ENCODE data around the gene OR11A1.

- TF ChIP-seq CTCF (IDR thresholded peaks at IDR 0.05; ENCODE audit: low read depth, low read length) (no peak), EZH2phosphoT487 (IDR thresholded peaks at IDR 0.05; ENCODE audit: low read depth) (no peak)
Measured at GRCh38 chr6:29426654-29427053, 30.2 kb downstream of the OR11A1 start.

All from OCI-LY3 (cell line).